Mucosa of descending colon (tissue), 3 donors: Measurements from ENCODE around the gene SH3GL3. TPM values are rescaled to one million over a fixed set of nuclear protein-coding genes. Genes with fewer than 3 reads are reported as not detected.

Experiments used
- ATAC-seq: fragments of 200-7000 bp; cut with Tn5 transposase; one replicate; pipeline ENCODE4 v1.9.1; 2020; ENCODE audit warnings: mild to moderate bottlenecking, moderate library complexity
- DNase-seq, 3 donors: peaks; one replicate each; pipeline ENCODE4 v3.0.0-alpha.2; 2020
- H3K36me3 ChIP-seq: fragments of 200-600 bp; one replicate; pipeline ENCODE4 v1.8.0; 2021; ENCODE audit warnings: low read depth, mild to moderate bottlenecking
- H3K4me1 ChIP-seq: fragments of 200-600 bp; one replicate; pipeline ENCODE4 v1.8.0; 2021; ENCODE audit warnings: low read depth, mild to moderate bottlenecking
- H3K4me3 ChIP-seq: fragments of 200-600 bp; one replicate; pipeline ENCODE4 v1.8.0; 2021; ENCODE audit warnings: mild to moderate bottlenecking
- H3K9me3 ChIP-seq: fragments of 200-600 bp; one replicate; pipeline ENCODE4 v1.8.0; 2021; ENCODE audit warnings: mild to moderate bottlenecking
- CTCF ChIP-seq: fragments of 200-600 bp; IDR thresholded peaks from one replicate; pipeline ENCODE4 v1.8.0; 2022; ENCODE audit warnings: antibody characterized with exemption, mild to moderate bottlenecking
- intact Hi-C, 2 donors: fragments of 100-400 bp; cut with DNase I in 1 of 2; cut with micrococcal nuclease in 1 of 2; formaldehyde crosslinking; loops; one replicate each; pipeline versions ENCODE4 v1.11.0 to v1.11.1; 2022; cut with DNase I, micrococcal nuclease
- total RNA-seq, 3 donors: library from RNA; stranded (reverse); fragmentation: NEBNext Ultra II Directional in 2 of 3; extraction: Animal tissue kit (Norgen Biotek cat#: 25700) in 2 of 3; gene quantifications; one replicate each; pipeline versions ENCODE4 v1.2.1 to v1.2.4, GENCODE V29; 2021 to 2023
- donor health status: DM: no; HTN: no; CAD: no; lungs with moderate emphysema.
- donor health status: DM: no; HTN: no; CAD: no.
- donor health status: DM: no; HTN: yes; CAD: no.

The SH3GL3 gene
- total RNA-seq, 3 donors from 2014 or later = 1.2 TPM; not detected in 2

DNA sequence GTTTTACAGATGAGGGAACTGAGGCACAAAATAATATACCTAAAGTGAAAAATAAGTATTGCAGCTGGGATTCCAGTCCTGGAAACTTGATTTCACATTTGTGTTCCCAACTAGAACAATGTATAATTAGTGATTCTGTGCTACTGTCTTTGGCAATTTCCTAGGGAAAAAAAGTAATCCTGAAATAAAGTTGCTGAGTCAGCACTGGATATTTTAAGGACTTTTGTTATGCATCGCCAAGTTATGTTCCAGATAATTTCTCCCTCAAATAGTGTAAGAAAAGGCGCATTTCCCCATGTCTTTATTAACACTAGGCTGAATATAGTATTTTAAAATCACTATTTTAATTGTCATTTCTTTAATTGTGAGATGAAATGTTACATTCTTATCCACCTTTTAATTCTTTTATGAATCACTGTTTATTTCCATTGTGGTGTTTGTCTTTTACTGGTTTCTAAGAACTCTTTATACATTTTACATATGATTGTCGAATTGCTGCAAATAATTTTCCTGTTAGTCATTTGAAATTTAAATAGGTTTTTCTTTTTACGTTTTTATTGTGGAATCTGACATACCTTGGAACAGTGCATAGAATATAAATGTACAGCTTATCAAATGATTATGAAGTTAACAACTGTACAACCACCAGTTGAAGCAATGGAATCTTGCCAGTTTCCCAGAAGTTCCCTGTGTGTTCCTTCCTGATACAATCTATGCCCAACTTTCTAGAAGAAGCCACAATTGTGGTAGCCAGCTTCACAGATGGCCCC is 56.6 kb downstream of the SH3GL3 start:
- Histone ChIP-seq H3K4me3 (no peak overlapping the region), H3K9me3 (no peaks in the 10 kb centered on the region), H3K4me1 (no peaks in the 10 kb centered on the region), H3K36me3 (no peaks in the 10 kb centered on the region)
- intact Hi-C loops = no loop called here
- TF ChIP-seq CTCF = no peak
- DNase-seq = no peak
- no peak for ATAC-seq

- DNase-seq (no peak), ATAC-seq (no peak)
- H3K9me3 ChIP-seq = no peaks in the 10 kb centered on the region
- no peaks in the 10 kb centered on the region for H3K4me1 ChIP-seq
- intact Hi-C loops = no loop called here
- H3K4me3 ChIP-seq = no peak overlapping the region
- TF ChIP-seq CTCF = no peak
- H3K36me3 ChIP-seq = no peaks in the 10 kb centered on the region
Measured at GRCh38 chr15:83504365-83504764, 57.2 kb downstream of the SH3GL3 start.

DNA sequence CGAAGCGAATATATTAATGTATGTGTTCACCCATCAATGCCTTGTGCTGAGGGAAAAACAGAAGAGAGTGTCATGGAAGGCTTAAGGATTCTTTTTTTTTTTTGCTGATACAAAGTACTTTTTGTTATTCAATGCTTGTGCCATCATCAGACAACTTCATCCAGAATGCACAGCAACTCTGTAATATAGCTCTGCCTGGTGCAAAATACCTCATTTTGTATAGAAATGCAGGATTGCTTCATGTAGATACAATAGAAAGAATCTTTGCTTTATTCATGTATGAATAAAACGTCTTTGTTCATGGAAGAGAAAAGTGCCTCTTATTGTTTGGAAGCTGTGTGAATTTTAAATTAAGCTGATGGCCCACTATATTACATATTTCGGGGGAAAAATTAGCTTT is 62.9 kb downstream of the SH3GL3 start:
- ATAC-seq = no peak
- no peak for TF ChIP-seq CTCF
- no peak for DNase-seq
- intact Hi-C loops = no loop called here
- no peaks in the 10 kb centered on the region for H3K9me3 ChIP-seq
- H3K36me3 ChIP-seq = no peaks in the 10 kb centered on the region
- no peak overlapping the region for H3K4me3 ChIP-seq
- H3K4me1 ChIP-seq = no peaks in the 10 kb centered on the region

DNA sequence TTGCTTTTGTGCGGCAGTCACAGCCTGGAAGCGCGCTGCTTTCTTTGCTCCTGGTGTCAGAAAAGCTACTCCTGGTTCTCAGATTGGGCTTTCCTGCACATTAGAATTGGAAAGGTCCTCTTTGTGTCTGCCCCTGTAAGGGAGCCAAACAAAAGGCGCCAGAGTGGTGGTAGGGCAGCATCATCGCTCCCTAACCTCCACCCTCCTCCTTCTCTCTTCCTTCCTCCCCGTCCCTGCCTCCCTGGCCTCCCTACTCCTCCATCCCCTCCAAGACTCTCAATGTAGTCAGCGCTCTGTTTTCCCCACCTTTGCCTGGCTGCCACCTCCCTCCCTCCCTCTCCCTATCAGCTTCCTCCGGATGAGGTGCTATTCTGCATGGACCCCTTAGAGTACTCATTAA is 65.3 kb downstream of the SH3GL3 start:
- Histone ChIP-seq H3K4me3 (no peak overlapping the region), H3K36me3 (no peaks in the 10 kb centered on the region), H3K9me3 (no peaks in the 10 kb centered on the region), H3K4me1 (no peaks in the 10 kb centered on the region)
- intact Hi-C loops = no loop called here
- no peak for DNase-seq
- TF ChIP-seq CTCF = no peak
- no peak for ATAC-seq

DNA sequence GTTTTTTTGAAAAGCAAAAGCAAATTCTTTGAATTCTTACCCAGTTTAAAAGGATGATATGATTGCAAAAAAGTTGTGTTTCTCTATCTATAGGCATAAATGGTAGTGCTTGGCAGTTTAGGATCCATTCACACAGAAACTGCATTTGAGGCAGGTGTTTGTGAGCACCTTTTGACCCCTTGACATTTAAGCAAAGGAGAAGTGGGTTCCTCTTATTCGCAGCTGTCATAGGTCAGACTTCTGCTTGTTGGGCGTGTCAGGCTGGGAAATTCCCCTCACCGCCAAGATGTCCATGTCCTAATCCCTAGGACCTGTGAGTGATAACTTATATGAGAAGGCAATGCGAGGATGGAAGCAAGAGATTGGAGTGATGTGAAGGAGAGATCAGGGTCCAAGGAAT is 67.4 kb downstream of the SH3GL3 start:
- Histone ChIP-seq H3K9me3 (no peaks in the 10 kb centered on the region), H3K4me3 (no peak overlapping the region), H3K4me1 (no peaks in the 10 kb centered on the region), H3K36me3 (no peaks in the 10 kb centered on the region)
- DNase-seq (no peak), ATAC-seq (no peak)
- no peak for TF ChIP-seq CTCF
- intact Hi-C loops = no loop called here

GRCh38 chr15:83515164-83515563 is 68.0 kb downstream of the SH3GL3 start:
- no peaks in the 10 kb centered on the region for H3K36me3 ChIP-seq
- no peaks in the 10 kb centered on the region for H3K9me3 ChIP-seq
- no peak for DNase-seq
- intact Hi-C loops = no loop called here
- no peak for ATAC-seq
- no peak for TF ChIP-seq CTCF
- no peak overlapping the region for H3K4me3 ChIP-seq
- H3K4me1 ChIP-seq = no peaks in the 10 kb centered on the region
